ENCODE data around the gene ADIPOR2. TPM values are rescaled to one million over a fixed set of nuclear protein-coding genes. Genes with fewer than 3 reads are reported as not detected.
A peak's percentile ranks its signal among the peaks of the same experiment; 100 is the strongest.

ADIPOR2 gene
- total and polyA plus RNA-seq, 4 donors = 26.6 to 68.3 (median 41.7) TPM

GRCh38 chr12:1794440-1795090 is 103.7 kb downstream of the ADIPOR2 start:
- H3K27me3 ChIP-seq (ENCODE audit: control insufficient read depth in 4 of 4, insufficient read depth in 4 of 4, low read length in 3 of 4) = no peaks in the 10 kb centered on the region
- peaks cover 3 to 27% (median 14%) of the 10 kb centered on the region in 4 donors for H3K4me1 ChIP-seq (ENCODE audit: control insufficient read depth in 4 of 4, insufficient read depth in 4 of 4, low read length in 3 of 4)
- H3K36me3 ChIP-seq (ENCODE audit: control insufficient read depth in 4 of 4, insufficient read depth in 3 of 4, low read depth in 1 of 4, low read length in 3 of 4) = no peaks in the 10 kb centered on the region
- no peak overlapping the region for H3K4me3 ChIP-seq (ENCODE audit: low read depth in 1 of 3, low read length in 3 of 3)
- no peaks in the 10 kb centered on the region for H3K9me3 ChIP-seq (ENCODE audit: control insufficient read depth in 4 of 4, low read length in 3 of 4)
- no peak for DNase-seq (ENCODE audit: low spot score)
- H3K27ac ChIP-seq (ENCODE audit: low read depth in 1 of 2, low read length in 2 of 2) = no peak overlapping the region
- TF ChIP-seq FOXA1 (IDR thresholded peaks at IDR 0.05) = no peak
- 88% methylated on average over 15 of the region's 15 CpGs for WGBS
- no peak overlapping the region for H3K9ac ChIP-seq (ENCODE audit: low read depth in 1 of 2, low read length in 2 of 2)

DNA sequence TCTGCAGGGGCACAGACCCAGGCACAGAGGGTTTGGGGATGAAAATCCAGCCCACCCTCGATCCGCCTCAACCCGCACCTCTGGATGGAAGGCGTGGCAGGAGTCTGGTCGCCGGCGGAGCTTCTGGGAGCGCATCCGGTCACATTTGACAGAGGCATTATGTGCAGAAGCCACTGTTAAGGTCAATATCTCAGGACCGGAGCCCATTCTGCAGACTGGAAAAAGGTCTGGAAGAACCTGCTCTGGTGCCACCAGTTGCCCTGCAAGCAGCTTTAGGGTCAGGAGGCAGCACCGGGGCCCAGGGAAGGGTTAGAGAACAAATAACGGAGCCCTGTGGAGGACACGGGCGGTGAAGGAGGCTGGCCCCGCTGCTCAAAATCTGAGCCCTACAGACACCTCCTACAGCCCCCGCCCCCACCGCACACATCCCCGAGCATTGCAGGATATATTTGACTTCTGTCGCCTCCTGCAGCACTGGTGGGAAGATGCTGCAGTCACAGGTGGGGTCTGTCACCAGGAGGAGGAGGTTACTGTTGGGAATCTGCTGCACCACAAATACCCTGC is 104.4 kb downstream of the ADIPOR2 start:
- H3K9ac ChIP-seq (ENCODE audit: low read depth in 1 of 2, low read length in 2 of 2) = no peak overlapping the region

DNA sequence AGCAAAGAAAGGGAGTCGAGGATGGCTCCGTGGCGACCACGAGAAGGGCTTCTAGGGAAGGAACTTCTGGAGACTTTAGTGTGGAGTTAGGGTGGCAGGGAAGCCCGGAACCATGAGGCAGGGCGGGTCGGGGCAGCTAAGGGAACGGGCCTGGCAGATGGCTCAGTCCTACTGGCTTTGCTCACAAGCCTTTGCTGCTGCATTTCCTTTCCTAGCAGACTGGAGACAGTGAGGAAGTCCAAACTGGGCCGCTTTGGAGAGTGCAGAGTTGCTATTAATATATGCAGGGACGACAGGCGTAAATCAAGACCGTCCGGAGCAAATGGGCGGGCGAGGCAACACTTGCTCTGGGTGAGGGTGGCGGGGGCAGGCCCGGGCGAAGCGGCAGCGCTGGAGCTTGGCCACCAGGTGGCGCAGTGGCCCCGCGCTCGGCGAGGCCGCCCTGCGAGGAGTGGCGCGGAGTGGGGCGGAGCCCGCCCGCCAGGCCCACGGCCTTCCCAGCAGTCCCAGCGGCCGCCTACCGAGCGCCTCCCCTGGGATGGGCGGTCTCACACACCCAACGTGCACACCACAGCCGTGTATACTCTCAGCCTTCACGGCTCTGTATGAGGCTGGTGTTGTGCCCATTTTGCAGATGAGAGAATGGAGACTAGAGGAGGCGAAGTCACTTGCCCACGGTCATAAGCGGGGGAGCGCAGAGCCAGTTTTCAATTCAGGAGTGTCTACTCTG is 105.1 kb downstream of the ADIPOR2 start:
- H3K9me3 ChIP-seq (ENCODE audit: control insufficient read depth in 4 of 4, low read length in 3 of 4) = no peaks in the 10 kb centered on the region
- H3K27me3 ChIP-seq (ENCODE audit: control insufficient read depth in 4 of 4, insufficient read depth in 4 of 4, low read length in 3 of 4) = no peaks in the 10 kb centered on the region
- 4% methylated on average over 45 of the region's 45 CpGs for WGBS
- TF ChIP-seq HNF4A (conservative IDR thresholded peaks at IDR 0.05) = no peak
- no peak for TF ChIP-seq RXRA (IDR thresholded peaks at IDR 0.05)
- TF ChIP-seq RAD21 (IDR thresholded peaks at IDR 0.05) = peak; percentile 80 to 84
- TF ChIP-seq SP1 (IDR thresholded peaks at IDR 0.05) = peak; percentile 33
- TF ChIP-seq, protein P1, sequence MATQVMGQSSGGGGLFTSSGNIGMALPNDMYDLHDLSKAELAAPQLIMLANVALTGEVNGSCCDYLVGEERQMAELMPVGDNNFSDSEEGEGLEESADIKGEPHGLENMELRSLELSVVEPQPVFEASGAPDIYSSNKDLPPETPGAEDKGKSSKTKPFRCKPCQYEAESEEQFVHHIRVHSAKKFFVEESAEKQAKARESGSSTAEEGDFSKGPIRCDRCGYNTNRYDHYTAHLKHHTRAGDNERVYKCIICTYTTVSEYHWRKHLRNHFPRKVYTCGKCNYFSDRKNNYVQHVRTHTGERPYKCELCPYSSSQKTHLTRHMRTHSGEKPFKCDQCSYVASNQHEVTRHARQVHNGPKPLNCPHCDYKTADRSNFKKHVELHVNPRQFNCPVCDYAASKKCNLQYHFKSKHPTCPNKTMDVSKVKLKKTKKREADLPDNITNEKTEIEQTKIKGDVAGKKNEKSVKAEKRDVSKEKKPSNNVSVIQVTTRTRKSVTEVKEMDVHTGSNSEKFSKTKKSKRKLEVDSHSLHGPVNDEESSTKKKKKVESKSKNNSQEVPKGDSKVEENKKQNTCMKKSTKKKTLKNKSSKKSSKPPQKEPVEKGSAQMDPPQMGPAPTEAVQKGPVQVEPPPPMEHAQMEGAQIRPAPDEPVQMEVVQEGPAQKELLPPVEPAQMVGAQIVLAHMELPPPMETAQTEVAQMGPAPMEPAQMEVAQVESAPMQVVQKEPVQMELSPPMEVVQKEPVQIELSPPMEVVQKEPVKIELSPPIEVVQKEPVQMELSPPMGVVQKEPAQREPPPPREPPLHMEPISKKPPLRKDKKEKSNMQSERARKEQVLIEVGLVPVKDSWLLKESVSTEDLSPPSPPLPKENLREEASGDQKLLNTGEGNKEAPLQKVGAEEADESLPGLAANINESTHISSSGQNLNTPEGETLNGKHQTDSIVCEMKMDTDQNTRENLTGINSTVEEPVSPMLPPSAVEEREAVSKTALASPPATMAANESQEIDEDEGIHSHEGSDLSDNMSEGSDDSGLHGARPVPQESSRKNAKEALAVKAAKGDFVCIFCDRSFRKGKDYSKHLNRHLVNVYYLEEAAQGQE (IDR thresholded peaks at IDR 0.05) = peak; percentile 72
- TF ChIP-seq JUND (IDR thresholded peaks at IDR 0.05) = peak in 1 of 2 donors; percentile 15
- no peak for TF ChIP-seq NR2F2 (IDR thresholded peaks at IDR 0.05)
- TF ChIP-seq FOXA1 (IDR thresholded peaks at IDR 0.05) = peak; percentile 8
- peak; percentile 30 for TF ChIP-seq YY1 (IDR thresholded peaks at IDR 0.05)
- no peak for TF ChIP-seq HNF4G (IDR thresholded peaks at IDR 0.05)
- TF ChIP-seq, protein P2, sequence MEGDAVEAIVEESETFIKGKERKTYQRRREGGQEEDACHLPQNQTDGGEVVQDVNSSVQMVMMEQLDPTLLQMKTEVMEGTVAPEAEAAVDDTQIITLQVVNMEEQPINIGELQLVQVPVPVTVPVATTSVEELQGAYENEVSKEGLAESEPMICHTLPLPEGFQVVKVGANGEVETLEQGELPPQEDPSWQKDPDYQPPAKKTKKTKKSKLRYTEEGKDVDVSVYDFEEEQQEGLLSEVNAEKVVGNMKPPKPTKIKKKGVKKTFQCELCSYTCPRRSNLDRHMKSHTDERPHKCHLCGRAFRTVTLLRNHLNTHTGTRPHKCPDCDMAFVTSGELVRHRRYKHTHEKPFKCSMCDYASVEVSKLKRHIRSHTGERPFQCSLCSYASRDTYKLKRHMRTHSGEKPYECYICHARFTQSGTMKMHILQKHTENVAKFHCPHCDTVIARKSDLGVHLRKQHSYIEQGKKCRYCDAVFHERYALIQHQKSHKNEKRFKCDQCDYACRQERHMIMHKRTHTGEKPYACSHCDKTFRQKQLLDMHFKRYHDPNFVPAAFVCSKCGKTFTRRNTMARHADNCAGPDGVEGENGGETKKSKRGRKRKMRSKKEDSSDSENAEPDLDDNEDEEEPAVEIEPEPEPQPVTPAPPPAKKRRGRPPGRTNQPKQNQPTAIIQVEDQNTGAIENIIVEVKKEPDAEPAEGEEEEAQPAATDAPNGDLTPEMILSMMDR (IDR thresholded peaks at IDR 0.05; ENCODE audit: low read depth, low read length, missing input control) = peak; percentile 99
- H3K27ac ChIP-seq (ENCODE audit: low read depth in 1 of 2, low read length in 2 of 2) = peak overlapping the region; percentile 79 to 86
- peak overlapping the region; percentile 60 to 85 (median 85) for H3K4me3 ChIP-seq (ENCODE audit: low read depth in 1 of 3, low read length in 3 of 3)
- peak; percentile 94 for DNase-seq (ENCODE audit: low spot score)
- peaks cover 3 to 19% (median 11%) of the 10 kb centered on the region in 4 donors for H3K4me1 ChIP-seq (ENCODE audit: control insufficient read depth in 4 of 4, insufficient read depth in 4 of 4, low read length in 3 of 4)
- no peaks in the 10 kb centered on the region for H3K36me3 ChIP-seq (ENCODE audit: control insufficient read depth in 4 of 4, insufficient read depth in 3 of 4, low read depth in 1 of 4, low read length in 3 of 4)
- H3K9ac ChIP-seq (ENCODE audit: low read depth in 1 of 2, low read length in 2 of 2) = peak overlapping the region; percentile 53 to 83

More for the DNA sequence above, 104.4 kb downstream of the ADIPOR2 start:
- no peak overlapping the region for H3K27ac ChIP-seq (ENCODE audit: low read depth in 1 of 2, low read length in 2 of 2)
- 68% methylated on average over 19 of the region's 19 CpGs for WGBS
- peaks cover 3 to 26% (median 14%) of the 10 kb centered on the region in 4 donors for H3K4me1 ChIP-seq (ENCODE audit: control insufficient read depth in 4 of 4, insufficient read depth in 4 of 4, low read length in 3 of 4)
- no peaks in the 10 kb centered on the region for H3K36me3 ChIP-seq (ENCODE audit: control insufficient read depth in 4 of 4, insufficient read depth in 3 of 4, low read depth in 1 of 4, low read length in 3 of 4)
- H3K27me3 ChIP-seq (ENCODE audit: control insufficient read depth in 4 of 4, insufficient read depth in 4 of 4, low read length in 3 of 4) = no peaks in the 10 kb centered on the region
- no peaks in the 10 kb centered on the region for H3K9me3 ChIP-seq (ENCODE audit: control insufficient read depth in 4 of 4, low read length in 3 of 4)
- DNase-seq (ENCODE audit: low spot score) = peak; percentile 34
- H3K4me3 ChIP-seq (ENCODE audit: low read depth in 1 of 3, low read length in 3 of 3) = no peak overlapping the region
- TF ChIP-seq JUND (IDR thresholded peaks at IDR 0.05) = no peak
- TF ChIP-seq, protein P1 (IDR thresholded peaks at IDR 0.05) = no peak
